GM19193 (cell line): Measurements from ENCODE around the gene PGP.

Experiments
- POLR2A ChIP-seq: IDR thresholded peaks from 4 replicates; pipeline ENCODE4 v1.6.1; 2011; ENCODE audit not compliant: insufficient read depth, insufficient read length; ENCODE audit errors: extremely low read depth

Gene PGP

GRCh38 chr16:2199621-2200139, 15.0 kb downstream of the PGP start:
- TF ChIP-seq POLR2A = no peak

- no peak for TF ChIP-seq POLR2A
These were observed 15.5 kb downstream of the PGP start for GRCh38 chr16:2199095-2199494.

- no peak for TF ChIP-seq POLR2A
These were observed 16.4 kb downstream of the PGP start for GRCh38 chr16:2198283-2198682.

GRCh38 chr16:2197765-2198164, 16.9 kb downstream of the PGP start:
- no peak for TF ChIP-seq POLR2A

GRCh38 chr16:2196981-2197511, 17.6 kb downstream of the PGP start:
- no peak for TF ChIP-seq POLR2A

GRCh38 chr16:2196162-2196980, 18.3 kb downstream of the PGP start, which contains the start of gene CASKIN1:
TSS of gene CASKIN1 (minus strand) at chr16:2196605. CDS start at chr16:2196432, 173 bp downstream.
- TF ChIP-seq POLR2A = no peak

- no peak for TF ChIP-seq POLR2A
These were observed 19.1 kb downstream of the PGP start for GRCh38 chr16:2195322-2196161.

GRCh38 chr16:2194852-2195321, 19.8 kb downstream of the PGP start:
- TF ChIP-seq POLR2A = no peak

GRCh38 chr16:2194166-2194834, 20.3 kb downstream of the PGP start:
- no peak for TF ChIP-seq POLR2A

- TF ChIP-seq POLR2A = no peak
These were observed 23.3 kb downstream of the PGP start for GRCh38 chr16:2191446-2191706.

GRCh38 chr16:2190659-2191445, 23.8 kb downstream of the PGP start:
- no peak for TF ChIP-seq POLR2A

GRCh38 chr16:2190002-2190658, 24.5 kb downstream of the PGP start:
- TF ChIP-seq POLR2A = no peak

- no peak for TF ChIP-seq POLR2A
These were observed 25.3 kb downstream of the PGP start for GRCh38 chr16:2189252-2189893.
